Body of pancreas (tissue), 4 donors: Measurements from ENCODE around the gene GINS2.

Experiments used
- CTCF ChIP-seq, 7 experiments: fragments of 450-650 bp in 4 of 7; fragments of 200-600 bp in 3 of 7; sonication (generic) in 3 of 7; IDR thresholded peaks; one replicate each; pipeline ENCODE4 v1.5.1; 2016 to 2019; ENCODE audit warnings: antibody characterized with exemption in 7 of 7
- POLR2A ChIP-seq, 3 donors: fragments of 450-650 bp; IDR thresholded peaks; one replicate each; pipeline ENCODE4 v1.6.1; 2016; ENCODE audit warnings: antibody characterized with exemption in 3 of 3, mild to moderate bottlenecking in 2 of 3

DNA sequence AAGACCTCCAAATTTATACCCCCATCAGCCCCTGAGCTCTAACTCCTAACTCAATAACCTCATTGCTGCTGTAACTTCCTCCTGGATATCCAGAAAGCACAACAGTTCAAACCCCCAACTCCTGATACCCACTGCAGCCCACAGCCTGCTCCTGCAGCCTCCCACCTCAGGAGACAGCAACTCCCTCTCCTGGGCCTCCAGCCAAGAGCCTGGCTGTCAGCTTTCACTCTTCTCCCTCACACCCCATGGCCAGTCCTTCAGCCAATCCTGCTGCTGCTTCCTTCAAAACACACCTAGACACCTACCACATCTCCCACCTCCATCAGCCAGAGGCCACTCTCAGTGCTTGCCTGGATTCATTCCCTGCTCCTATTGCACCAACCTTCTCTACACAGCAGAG lies 5.4 kb downstream of the GINS2 start:
- TF ChIP-seq CTCF (IDR thresholded peaks at IDR 0.05) (no peak), POLR2A (IDR thresholded peaks at IDR 0.05) (no peak)
